ENCODE results near the gene FREM1. TPM values are rescaled to one million over a fixed set of nuclear protein-coding genes. Genes with fewer than 3 reads are reported as not detected.

Gene FREM1
- polyA plus RNA-seq, 1 donor from 2014 or later = 2.3 TPM

- Histone ChIP-seq H4K20me1 (ENCODE audit: insufficient read depth) (no peaks in the 10 kb centered on the region), H3K4me3 (ENCODE audit: low read length) (no peak overlapping the region), H3F3A (ENCODE audit: insufficient read depth, low read length, poor library complexity, severe bottlenecking) (no peaks in the 10 kb centered on the region), H3K9ac (ENCODE audit: low read length) (no peak overlapping the region), H3K4me2 (ENCODE audit: low read length) (no peak overlapping the region), H3K27ac (ENCODE audit: low read length) (no peak overlapping the region), H3K9me2 (ENCODE audit: insufficient read depth, low read length) (no peaks in the 10 kb centered on the region), H3K27me3 (ENCODE audit: insufficient read depth, low read depth, low read length) (no peaks in the 10 kb centered on the region), H3K36me3 (ENCODE audit: insufficient read depth, low read length) (no peaks in the 10 kb centered on the region), H3K79me2 (replicated peaks; ENCODE audit: insufficient read depth, low read length) (no peaks in the 10 kb centered on the region), H3K9me3 (ENCODE audit: low read length) (no peaks in the 10 kb centered on the region), H2AFZ (ENCODE audit: low read depth, low read length) (no peak overlapping the region)
- TF ChIP-seq, protein P1, sequence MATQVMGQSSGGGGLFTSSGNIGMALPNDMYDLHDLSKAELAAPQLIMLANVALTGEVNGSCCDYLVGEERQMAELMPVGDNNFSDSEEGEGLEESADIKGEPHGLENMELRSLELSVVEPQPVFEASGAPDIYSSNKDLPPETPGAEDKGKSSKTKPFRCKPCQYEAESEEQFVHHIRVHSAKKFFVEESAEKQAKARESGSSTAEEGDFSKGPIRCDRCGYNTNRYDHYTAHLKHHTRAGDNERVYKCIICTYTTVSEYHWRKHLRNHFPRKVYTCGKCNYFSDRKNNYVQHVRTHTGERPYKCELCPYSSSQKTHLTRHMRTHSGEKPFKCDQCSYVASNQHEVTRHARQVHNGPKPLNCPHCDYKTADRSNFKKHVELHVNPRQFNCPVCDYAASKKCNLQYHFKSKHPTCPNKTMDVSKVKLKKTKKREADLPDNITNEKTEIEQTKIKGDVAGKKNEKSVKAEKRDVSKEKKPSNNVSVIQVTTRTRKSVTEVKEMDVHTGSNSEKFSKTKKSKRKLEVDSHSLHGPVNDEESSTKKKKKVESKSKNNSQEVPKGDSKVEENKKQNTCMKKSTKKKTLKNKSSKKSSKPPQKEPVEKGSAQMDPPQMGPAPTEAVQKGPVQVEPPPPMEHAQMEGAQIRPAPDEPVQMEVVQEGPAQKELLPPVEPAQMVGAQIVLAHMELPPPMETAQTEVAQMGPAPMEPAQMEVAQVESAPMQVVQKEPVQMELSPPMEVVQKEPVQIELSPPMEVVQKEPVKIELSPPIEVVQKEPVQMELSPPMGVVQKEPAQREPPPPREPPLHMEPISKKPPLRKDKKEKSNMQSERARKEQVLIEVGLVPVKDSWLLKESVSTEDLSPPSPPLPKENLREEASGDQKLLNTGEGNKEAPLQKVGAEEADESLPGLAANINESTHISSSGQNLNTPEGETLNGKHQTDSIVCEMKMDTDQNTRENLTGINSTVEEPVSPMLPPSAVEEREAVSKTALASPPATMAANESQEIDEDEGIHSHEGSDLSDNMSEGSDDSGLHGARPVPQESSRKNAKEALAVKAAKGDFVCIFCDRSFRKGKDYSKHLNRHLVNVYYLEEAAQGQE (IDR thresholded peaks at IDR 0.05; ENCODE audit: borderline replicate concordance) = no peak
- TF ChIP-seq RAD21 (conservative IDR thresholded peaks at IDR 0.05) (no peak), SMC3 (conservative IDR thresholded peaks at IDR 0.05; ENCODE audit: poor library complexity) (no peak), EZH2 (IDR thresholded peaks at IDR 0.05; ENCODE audit: borderline replicate concordance, insufficient read depth, low read length, poor library complexity, severe bottlenecking) (no peak), EP300 (conservative IDR thresholded peaks at IDR 0.05; ENCODE audit: poor library complexity, severe bottlenecking) (no peak), MXI1 (conservative IDR thresholded peaks at IDR 0.05; ENCODE audit: poor library complexity, severe bottlenecking) (no peak), POLR2AphosphoS5 (IDR thresholded peaks at IDR 0.05) (no peak), TAF1 (IDR thresholded peaks at IDR 0.05; ENCODE audit: low read depth) (no peak)
- TF ChIP-seq, protein P2, sequence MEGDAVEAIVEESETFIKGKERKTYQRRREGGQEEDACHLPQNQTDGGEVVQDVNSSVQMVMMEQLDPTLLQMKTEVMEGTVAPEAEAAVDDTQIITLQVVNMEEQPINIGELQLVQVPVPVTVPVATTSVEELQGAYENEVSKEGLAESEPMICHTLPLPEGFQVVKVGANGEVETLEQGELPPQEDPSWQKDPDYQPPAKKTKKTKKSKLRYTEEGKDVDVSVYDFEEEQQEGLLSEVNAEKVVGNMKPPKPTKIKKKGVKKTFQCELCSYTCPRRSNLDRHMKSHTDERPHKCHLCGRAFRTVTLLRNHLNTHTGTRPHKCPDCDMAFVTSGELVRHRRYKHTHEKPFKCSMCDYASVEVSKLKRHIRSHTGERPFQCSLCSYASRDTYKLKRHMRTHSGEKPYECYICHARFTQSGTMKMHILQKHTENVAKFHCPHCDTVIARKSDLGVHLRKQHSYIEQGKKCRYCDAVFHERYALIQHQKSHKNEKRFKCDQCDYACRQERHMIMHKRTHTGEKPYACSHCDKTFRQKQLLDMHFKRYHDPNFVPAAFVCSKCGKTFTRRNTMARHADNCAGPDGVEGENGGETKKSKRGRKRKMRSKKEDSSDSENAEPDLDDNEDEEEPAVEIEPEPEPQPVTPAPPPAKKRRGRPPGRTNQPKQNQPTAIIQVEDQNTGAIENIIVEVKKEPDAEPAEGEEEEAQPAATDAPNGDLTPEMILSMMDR (IDR thresholded peaks at IDR 0.05; ENCODE audit: poor library complexity, severe bottlenecking) = no peak
Observed at GRCh38 chr9:14775917-14776316, 134.3 kb downstream of the FREM1 start.

DNA sequence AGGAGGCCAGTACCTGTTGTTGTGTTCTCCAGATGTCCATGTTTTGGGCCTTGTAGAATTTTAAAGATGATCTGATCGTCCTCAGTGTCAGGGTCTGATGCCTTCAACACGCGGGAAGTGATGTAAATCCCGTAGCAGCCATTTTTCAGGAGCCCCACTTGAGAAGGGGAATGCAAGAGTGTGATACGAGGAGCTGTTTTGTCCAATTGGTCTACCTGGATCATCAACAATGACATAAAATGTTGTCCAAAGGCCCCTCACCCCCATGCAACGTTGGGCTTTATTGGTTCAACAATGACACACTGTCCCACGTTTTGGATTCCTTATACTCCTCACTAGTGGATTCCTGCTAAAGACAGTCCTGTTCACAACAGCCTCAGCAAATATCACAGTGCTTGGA, 139.6 kb downstream of the FREM1 start:
- Histone ChIP-seq H3K27me3 (ENCODE audit: insufficient read depth, low read depth, low read length) (no peaks in the 10 kb centered on the region), H2AFZ (ENCODE audit: low read depth, low read length) (no peak overlapping the region), H3K4me3 (ENCODE audit: low read length) (no peak overlapping the region), H3K9ac (ENCODE audit: low read length) (no peak overlapping the region), H3K79me2 (replicated peaks; ENCODE audit: insufficient read depth, low read length) (no peaks in the 10 kb centered on the region), H3K9me2 (ENCODE audit: insufficient read depth, low read length) (no peaks in the 10 kb centered on the region), H3F3A (ENCODE audit: insufficient read depth, low read length, poor library complexity, severe bottlenecking) (no peaks in the 10 kb centered on the region), H3K27ac (ENCODE audit: low read length) (no peak overlapping the region), H3K9me3 (ENCODE audit: low read length) (no peaks in the 10 kb centered on the region), H3K36me3 (ENCODE audit: insufficient read depth, low read length) (no peaks in the 10 kb centered on the region), H4K20me1 (ENCODE audit: insufficient read depth) (no peaks in the 10 kb centered on the region), H3K4me2 (ENCODE audit: low read length) (no peak overlapping the region)
- TF ChIP-seq, protein P1 (IDR thresholded peaks at IDR 0.05; ENCODE audit: borderline replicate concordance) = no peak
- TF ChIP-seq SMC3 (conservative IDR thresholded peaks at IDR 0.05; ENCODE audit: poor library complexity) (no peak), POLR2AphosphoS5 (IDR thresholded peaks at IDR 0.05) (no peak), RAD21 (conservative IDR thresholded peaks at IDR 0.05) (no peak), TAF1 (IDR thresholded peaks at IDR 0.05; ENCODE audit: low read depth) (no peak), EZH2 (IDR thresholded peaks at IDR 0.05; ENCODE audit: borderline replicate concordance, insufficient read depth, low read length, poor library complexity, severe bottlenecking) (no peak), EP300 (conservative IDR thresholded peaks at IDR 0.05; ENCODE audit: poor library complexity, severe bottlenecking) (no peak), MXI1 (conservative IDR thresholded peaks at IDR 0.05; ENCODE audit: poor library complexity, severe bottlenecking) (no peak)
- TF ChIP-seq, protein P2 (IDR thresholded peaks at IDR 0.05; ENCODE audit: poor library complexity, severe bottlenecking) = no peak

All from neural cell (in vitro differentiated cells).